T-helper 1 cell (primary cell): ENCODE measurements around the gene CCR6.
"Not testable (repeated sequence)": the region's sequence is repeated elsewhere in the genome, so short reads cannot be mapped to it uniquely, and the experiment has no call there.

Experiments
- DNase-seq, 5 donors: peaks; one replicate each; pipeline ENCODE4 v3.0.0-alpha.2; 2012 to 2020

The CCR6 gene

DNA sequence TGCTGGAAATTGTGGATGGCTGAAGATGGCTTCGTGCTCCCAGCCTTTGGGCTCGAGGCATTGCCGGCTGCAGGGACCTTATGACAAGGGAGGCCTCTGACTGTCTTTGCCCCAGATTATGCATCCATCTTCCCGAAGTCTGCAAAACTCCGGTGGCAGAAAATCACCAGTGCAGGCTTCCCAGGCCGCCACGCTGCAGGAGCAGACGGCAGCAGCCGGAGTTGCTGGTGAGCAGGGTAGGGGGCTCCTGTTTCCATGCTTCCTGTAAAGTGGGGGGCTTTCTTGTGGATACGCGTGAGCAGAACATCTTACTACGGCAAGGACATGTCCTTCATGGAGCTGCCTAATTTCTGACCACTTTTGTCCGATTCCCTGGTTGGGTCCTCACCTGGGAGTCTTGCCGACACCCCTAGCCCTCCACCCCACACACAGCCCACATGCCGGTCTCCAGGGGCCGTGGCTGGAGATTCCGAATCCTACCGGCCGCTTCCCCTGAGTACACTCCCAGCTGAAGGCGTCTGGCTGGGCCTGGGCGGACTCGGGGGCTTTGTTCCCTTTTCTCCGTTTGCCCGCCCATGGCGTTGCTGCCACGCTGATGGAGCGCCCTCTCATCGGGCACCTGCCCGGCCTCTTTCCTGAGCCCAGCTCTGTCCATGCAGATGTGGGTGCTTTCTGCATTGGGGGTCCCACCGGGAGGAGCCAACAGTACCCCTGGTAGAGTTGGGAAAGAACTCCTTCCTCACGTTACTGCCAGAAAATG lies 56.2 kb downstream of the CCR6 start:
- DNase-seq: not testable (repeated sequence)

DNA sequence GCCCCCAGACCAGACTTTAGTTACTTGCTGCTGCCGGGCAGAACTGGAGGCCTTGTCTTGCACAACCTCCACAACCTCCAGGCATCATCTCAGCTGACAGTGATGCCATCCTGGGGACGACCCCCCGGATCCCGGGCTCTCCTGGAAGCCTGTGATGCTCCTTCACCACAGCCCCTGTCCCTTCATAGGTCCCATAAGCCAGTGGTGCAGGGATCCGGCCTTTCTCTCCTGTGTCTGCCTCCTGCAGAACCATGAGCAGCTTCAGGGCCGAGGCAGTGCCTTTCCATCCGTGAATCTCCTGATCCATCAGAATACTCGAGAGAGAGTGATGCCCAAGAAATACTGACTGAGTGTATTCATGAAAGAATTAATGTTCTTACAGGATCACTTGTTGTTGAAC lies 57.2 kb downstream of the CCR6 start:
- DNase-seq: not testable (repeated sequence)

DNA sequence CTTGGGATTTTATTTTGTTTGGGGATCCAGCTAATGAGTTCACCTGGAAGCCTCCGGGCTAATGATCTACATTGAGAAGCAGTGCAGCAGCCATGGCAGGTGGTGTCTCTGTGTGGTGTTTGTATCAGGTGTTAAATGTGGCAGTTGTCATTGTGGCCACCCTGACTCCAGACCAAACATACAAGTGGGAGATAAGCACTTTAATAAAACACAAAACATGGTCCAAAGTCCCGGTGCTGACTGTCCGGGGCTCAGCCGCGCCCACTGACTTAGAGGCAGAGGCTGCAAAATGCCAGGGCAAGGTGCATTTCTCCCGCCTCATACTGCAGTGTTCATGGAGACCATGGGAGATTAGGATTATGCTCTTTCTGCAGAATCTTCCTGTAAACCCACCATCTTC lies 58.5 kb downstream of the CCR6 start:
- DNase-seq: not testable (repeated sequence)

DNA sequence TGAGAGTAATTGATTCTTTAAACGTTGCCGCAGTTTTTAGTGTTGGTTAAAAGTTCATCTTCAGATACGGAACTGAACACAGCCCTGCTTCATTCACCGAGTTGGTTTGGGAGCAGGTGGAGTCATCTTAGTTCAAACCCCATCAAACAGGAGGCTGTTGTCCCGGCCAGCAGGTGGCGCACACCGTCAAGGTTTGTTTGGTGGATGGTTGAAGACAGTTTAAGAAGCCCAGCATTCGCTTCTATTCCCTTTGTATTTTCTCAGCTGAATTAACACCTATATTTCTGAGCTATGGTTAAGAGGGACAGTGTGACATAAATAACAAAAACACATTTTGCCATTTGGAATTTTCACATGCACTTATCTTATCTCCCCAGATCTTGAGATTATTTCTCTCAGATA lies 60.0 kb downstream of the CCR6 start:
- not testable (repeated sequence) for DNase-seq

DNA sequence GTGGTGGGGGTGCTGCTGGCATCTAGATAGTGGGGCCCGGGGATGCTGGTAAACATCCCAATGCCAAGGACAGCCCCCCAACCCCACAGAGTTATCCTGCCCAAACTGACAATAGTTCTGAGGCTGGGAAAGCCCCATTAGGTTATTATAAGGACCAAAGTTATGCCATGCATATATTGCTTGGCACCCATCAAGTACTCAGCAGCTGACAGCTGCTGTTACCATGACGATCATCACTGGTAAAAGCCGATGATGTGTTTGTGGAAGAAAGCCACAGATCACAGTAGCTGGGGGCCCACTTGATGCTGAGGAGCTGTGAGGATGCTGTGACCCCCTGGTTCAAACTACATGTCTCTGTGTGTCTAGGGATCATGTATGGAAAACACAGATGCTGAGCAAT lies 62.2 kb downstream of the CCR6 start:
- DNase-seq: not testable (repeated sequence)

DNA sequence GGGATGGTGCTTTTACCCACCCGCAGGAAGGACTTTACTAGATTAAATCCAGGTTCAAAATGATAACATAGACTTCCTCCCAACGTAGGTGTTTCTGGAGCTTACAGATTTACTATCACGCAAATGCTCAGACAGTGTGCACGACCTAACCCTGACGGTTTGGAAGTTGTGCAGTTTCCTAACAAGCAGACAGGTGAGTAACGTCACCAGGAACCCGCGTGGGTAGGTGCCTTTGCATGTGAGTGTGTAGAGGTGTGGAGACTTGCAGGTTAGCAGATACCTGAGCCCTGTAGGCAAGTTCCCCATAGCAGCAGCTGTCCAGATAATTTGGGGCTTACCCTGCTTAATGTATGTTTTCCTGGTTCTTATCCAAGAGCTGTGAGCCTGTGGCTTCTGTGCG lies 64.4 kb downstream of the CCR6 start:
- not testable (repeated sequence) for DNase-seq
